Mucosa of gallbladder (tissue), 1 donor: ENCODE results near the gene ADAT1. TPM values are rescaled to one million over a fixed set of nuclear protein-coding genes. Genes with fewer than 3 reads are reported as not detected.

Experiments
- DNase-seq: peaks from one replicate; pipeline ENCODE4 v3.0.0-alpha.2; 2020; ENCODE audit warnings: low spot score
- total RNA-seq: library from RNA; stranded (reverse); gene quantifications from one replicate; pipeline ENCODE4 v1.2.1, GENCODE V29; 2021
- donor health status: DM: no; HTN: no; CAD: no.

The ADAT1 gene
- 57.2 TPM for total RNA-seq

GRCh38 chr16:75622761-75623605 lies at the start of gene ADAT1:
Gene ADAT1 (minus strand): TSS chr16:75623281. CDS start chr16:75620799, 2,482 bp downstream.
- peak; percentile 98 for DNase-seq

GRCh38 chr16:75667503-75667902 lies 44.4 kb upstream of the ADAT1 start:
- no peak for DNase-seq

- no peak for DNase-seq
Measured at GRCh38 chr16:75660726-75661302, 37.7 kb upstream of the ADAT1 start.

GRCh38 chr16:75660321-75660720 lies 37.2 kb upstream of the ADAT1 start:
- DNase-seq: no peak

- DNase-seq: no peak
Measured at GRCh38 chr16:75658175-75658574, 35.1 kb upstream of the ADAT1 start.

- DNase-seq: no peak
Measured at GRCh38 chr16:75653922-75654321, 30.8 kb upstream of the ADAT1 start.

- DNase-seq: peak; percentile 85
Measured at GRCh38 chr16:75648265-75649076, 25.4 kb upstream of the ADAT1 start.

GRCh38 chr16:75647492-75648264 lies 24.6 kb upstream of the ADAT1 start, which contains the start of the genes KARS1 and TERF2IP:
Gene KARS1 (minus strand): TSS chr16:75647665. CDS start chr16:75647639, 26 bp downstream.
Gene TERF2IP (plus strand): TSS chr16:75647773. CDS start chr16:75647883, 110 bp downstream.
- peak; percentile 95 for DNase-seq

GRCh38 chr16:75647112-75647491 lies 24.0 kb upstream of the ADAT1 start:
- no peak for DNase-seq

- DNase-seq: no peak
Measured at GRCh38 chr16:75644240-75645012, 21.3 kb upstream of the ADAT1 start.

GRCh38 chr16:75640598-75640997 lies 17.5 kb upstream of the ADAT1 start:
- DNase-seq: no peak

GRCh38 chr16:75635036-75635435 lies 12.0 kb upstream of the ADAT1 start:
- no peak for DNase-seq

- no peak for DNase-seq
Measured at GRCh38 chr16:75632857-75633256, 9.8 kb upstream of the ADAT1 start.

- DNase-seq: no peak
Measured at GRCh38 chr16:75630052-75630451, 7.0 kb upstream of the ADAT1 start.

GRCh38 chr16:75629132-75629531 lies 6.1 kb upstream of the ADAT1 start:
- DNase-seq: no peak

GRCh38 chr16:75628351-75628750 lies 5.3 kb upstream of the ADAT1 start:
- no peak for DNase-seq

- DNase-seq: no peak
Measured at GRCh38 chr16:75627851-75628250, 4.8 kb upstream of the ADAT1 start.

- no peak for DNase-seq
Measured at GRCh38 chr16:75626806-75627205, 3.7 kb upstream of the ADAT1 start.

GRCh38 chr16:75624921-75625334 lies 1.8 kb upstream of the ADAT1 start:
- DNase-seq: no peak

- DNase-seq: no peak
Measured at GRCh38 chr16:75621170-75621477, 2.0 kb downstream of the ADAT1 start.
